IPS DF 4.7 (cell line): ENCODE results near the gene PAXX.
A peak's percentile ranks its signal among the peaks of the same experiment; 100 is the strongest.

Source experiments
- DNase-seq: peaks from one replicate; pipeline ENCODE4 v3.0.0-alpha.2; 2013; ENCODE audit warnings: low spot score; ENCODE audit errors: extremely low read depth

The PAXX gene, protein sequence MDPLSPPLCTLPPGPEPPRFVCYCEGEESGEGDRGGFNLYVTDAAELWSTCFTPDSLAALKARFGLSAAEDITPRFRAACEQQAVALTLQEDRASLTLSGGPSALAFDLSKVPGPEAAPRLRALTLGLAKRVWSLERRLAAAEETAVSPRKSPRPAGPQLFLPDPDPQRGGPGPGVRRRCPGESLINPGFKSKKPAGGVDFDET

DNA sequence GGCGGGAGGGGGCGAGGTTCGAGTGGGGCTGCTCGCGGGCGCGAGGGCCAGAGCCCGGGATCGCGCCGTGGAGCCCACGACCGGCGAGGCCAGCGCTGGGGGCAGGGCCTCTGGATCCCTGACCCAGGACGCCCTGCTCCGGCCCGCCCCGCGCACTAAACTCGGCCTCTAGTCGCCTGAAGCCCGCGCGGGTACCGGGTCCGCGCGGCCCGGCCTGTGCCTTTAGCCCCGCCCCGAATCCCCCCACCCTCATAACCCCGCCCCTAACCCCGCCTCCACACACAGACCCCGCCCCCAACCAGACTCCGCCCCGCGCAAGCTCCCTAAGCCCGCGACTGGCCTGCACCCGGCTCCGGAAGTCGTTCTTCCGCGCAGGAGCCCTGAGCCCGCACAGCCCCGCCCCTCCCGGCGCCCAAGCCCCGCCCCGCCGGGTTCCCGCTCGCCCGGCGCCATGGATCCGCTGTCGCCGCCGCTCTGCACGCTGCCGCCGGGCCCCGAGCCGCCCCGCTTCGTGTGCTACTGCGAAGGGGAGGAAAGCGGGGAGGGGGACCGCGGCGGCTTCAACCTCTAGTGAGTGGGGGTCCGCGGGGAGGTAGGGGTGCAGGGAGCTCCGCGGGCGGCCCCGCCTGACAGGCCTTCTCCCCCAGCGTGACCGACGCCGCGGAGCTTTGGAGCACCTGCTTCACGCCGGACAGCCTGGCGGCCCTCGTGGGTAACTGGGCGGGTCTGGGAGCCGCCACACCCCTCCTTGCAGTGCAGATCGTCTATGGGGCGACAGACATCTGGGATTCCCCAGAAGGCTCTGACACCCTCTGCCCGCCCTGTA, at the start of gene PAXX:
Gene PAXX (plus strand): TSS at position 430 of the 826 bp plus-strand sequence. CDS start 22 bp downstream, at position 452.
- no peak for DNase-seq

DNA sequence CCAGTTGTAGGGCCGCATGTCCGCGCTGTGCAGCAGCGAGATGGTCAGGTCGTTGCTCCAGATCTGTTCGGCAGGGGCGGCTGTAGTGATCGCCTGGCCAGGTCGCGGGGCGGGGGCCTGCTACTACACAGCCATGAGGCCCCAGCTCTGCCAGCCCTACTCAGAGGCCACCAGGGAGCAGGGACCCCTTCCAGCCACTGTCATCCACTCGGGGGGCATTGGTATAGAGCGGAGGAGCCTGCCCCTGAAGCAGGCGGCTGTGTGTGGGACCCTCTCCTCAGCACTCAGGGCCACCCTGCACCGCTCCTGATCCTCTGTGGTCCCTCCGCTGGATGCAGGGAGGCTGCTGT, 49.4 kb upstream of the PAXX start:
- DNase-seq: no peak

DNA sequence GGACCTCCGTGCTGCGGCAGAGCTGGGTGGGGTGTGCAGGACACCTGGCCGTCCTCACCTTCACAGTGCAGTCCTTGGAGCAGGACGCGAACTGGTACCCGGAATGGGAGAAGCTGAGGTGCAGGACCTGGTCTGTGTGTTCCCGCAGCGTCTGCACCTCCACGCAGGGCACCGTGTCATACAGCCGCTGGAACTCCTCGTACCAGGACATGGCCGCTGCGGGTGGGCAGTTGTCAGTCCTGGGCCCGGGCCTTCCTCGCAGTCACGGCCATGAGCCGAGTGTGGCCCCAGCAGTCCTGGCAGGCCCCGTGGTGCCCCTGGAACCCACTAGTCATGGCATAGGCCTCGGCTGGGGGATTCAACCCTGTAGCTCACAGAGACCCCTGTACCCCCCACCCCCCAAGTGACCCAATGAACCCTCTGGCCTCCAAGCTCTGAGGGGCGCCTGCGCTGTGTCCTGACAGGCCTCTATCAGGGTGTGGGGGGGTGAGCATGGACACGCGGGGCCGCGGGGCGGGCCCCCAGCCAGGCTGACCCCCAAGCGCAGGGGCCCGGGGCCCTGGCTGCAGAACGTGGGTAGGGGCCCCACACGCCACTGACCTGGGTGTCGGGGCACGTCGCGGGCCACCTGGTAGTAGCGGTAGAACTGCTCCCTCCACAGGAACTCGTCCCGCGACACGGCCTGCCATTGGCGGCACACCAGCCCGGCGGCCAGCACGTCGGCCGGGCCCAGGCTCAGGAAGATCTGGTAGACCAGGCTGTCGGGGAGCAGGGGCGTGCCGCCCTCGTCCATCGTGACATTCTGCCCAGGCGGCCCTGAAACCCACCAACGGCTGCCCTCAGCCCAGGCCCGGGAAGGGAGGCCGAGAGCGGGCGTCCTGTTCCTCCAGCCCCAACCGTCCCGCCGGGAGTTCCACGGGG, 48.7 kb upstream of the PAXX start:
- no peak for DNase-seq

DNA sequence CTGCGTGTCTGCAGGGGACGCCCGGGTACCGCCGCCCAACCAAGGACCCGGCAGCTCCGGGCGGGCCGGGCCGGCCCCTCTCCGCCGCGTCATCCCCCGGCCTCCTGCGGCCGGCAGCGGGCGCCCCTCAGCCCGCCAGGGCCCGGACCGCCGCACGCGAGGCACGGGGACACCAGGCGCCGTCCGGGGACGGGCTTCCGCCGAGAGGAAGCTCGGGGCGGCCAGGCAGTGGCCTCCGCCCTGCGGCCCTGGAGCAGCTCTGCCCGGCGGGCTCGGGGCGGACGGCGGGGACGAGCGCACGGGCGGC, 48.1 kb upstream of the PAXX start:
- DNase-seq: no peak

DNA sequence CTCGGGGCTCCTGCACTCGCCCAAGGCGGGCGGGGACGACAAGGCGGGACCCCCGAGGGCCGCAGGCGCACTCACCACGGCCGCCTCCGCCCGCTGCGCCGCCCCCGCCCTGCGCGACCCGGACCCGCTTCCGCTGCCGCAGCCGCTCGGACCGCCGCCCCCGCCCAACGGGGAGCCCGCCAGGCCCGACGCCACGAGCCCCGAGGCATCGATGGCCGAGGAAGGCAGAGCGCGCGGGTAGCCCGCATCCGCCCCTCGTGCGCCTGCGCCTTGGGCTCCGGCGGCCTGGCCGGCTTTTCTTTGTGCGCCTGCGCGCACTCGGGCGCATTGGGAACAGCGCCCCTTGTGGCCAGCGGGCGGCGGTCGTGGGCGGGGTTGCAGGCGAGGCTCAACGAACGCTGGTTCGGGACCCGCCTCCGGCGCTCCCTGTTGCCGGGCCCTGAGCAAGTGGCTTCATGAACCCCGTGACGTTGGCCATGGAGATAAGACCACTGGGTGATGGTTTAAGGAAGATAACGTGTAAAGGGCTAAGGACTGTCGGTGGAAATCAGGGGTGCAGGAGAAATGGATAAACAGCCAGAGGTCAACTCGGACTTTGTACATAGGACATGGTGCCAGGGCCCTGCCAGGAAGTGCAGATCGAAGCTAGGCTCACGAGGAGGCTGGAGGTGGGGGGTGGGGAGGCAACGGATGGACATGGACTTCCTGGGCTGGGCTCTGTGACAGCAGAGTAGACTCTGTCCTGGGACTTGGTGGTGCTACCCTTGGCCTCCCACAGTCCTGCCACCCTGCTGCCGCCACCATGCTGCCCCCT, 47.5 kb upstream of the PAXX start, which contains the start of the genes C8G and FBXW5:
Gene C8G (plus strand): TSS at position 725 of the 814 bp plus-strand sequence. CDS start 78 bp downstream, at position 803.
Gene FBXW5 (minus strand): TSS at position 220 of the 814 bp plus-strand sequence. CDS start 655 bp downstream, outside the sequence.
- DNase-seq: peak; percentile 49

DNA sequence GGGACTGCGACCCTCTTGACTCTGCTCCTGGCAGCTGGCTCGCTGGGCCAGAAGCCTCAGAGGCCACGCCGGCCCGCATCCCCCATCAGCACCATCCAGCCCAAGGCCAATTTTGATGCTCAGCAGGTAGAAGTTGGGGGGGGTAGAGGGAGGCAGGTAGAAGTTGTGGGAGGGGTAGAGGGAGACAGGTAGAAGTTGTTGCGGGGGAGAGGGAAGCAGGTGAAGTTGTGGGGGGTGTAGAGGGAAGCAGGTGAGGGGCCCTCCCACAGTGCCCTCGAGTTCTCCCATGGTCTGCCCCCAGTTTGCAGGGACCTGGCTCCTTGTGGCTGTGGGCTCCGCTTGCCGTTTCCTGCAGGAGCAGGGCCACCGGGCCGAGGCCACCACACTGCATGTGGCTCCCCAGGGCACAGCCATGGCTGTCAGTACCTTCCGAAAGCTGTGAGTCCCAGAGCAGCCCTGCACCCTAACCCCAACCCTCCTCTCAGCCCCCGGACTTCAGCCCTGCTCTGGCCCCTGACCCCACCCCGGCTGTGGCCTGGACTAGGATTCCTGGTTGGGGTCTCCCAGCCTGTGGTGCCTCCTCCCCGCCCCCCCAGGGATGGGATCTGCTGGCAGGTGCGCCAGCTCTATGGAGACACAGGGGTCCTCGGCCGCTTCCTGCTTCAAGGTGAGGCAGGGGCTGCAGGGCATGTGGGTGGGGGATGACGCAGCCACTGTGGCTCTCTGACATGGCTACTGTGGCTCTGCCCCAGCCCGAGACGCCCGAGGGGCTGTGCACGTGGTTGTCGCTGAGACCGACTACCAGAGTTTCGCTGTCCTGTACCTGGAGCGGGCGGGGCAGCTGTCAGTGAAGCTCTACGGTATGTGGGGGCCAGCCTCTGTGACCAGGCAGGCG, 46.6 kb upstream of the PAXX start:
- DNase-seq: no peak

DNA sequence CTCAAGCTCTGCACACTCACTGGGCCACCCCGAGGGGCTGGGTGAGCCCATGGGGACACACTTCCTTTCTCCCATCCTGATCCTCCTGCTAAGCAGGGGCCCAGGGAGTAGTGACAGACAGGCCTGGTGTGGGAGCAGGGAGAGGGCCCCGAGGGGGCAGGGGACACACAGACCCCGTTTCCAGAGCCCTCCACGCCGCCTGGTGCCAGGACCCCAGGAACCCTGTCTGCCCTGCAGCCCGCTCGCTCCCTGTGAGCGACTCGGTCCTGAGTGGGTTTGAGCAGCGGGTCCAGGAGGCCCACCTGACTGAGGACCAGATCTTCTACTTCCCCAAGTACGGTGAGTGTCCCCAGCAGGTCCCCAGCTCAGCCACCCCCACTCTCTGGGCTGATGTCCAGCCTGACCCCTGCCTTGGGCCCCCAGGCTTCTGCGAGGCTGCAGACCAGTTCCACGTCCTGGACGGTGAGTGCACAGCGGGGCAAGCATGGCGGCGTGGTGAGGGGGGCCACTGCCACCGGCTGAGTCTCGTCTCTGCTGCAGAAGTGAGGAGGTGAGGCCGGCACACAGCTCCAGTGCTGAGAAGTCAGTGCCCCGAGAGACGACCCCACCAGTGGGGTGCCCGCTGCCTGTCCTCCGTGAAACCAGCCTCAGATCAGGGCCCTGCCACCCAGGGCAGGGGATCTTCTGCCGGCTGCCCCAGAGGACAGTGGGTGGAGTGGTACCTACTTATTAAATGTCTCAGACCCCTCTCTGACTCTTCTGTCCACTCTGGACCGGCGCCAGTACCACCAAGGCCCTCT, 45.8 kb upstream of the PAXX start:
- DNase-seq: no peak

DNA sequence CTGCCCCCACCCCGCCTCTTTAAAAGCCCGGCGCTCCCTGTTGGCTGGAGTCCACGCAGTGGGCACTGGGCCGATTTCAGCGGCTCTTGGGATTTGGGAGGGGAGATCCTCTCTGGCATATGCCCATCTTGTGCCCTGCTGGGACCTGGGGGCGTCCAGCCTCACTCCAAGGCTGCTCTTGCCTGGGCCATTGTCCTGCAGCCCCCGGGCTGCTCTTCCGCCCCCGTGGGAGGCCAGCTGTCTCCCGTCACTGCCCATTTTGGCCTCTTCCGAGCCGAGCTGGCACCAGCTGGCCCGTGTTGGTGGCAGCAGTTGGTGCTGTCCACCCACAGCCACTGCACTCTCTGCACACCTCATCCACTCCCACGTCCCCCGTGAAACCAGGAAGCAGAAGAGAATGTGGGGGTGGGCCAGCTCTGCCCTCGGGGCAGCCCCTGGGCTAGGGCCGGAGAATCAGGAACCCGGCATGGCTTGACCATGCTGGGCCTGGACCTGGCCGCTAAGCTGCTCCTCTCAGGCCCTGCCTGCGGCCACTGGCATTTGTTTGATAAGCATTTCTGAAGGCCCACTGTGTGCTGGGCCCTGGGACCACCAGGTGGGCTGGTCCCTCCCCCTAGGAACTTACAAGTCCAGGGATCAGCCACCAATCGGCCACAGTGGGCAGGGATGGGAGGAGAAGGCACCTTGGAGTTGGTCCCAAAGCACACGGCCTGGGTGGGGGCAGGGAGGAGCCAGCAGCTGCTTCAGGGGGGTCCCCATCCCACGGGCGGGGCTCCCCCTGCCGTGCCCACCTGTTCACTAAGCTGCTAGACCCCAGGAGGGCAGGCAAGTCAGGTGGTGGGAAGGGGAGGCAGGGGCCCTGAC, 45.0 kb upstream of the PAXX start:
- DNase-seq: no peak

DNA sequence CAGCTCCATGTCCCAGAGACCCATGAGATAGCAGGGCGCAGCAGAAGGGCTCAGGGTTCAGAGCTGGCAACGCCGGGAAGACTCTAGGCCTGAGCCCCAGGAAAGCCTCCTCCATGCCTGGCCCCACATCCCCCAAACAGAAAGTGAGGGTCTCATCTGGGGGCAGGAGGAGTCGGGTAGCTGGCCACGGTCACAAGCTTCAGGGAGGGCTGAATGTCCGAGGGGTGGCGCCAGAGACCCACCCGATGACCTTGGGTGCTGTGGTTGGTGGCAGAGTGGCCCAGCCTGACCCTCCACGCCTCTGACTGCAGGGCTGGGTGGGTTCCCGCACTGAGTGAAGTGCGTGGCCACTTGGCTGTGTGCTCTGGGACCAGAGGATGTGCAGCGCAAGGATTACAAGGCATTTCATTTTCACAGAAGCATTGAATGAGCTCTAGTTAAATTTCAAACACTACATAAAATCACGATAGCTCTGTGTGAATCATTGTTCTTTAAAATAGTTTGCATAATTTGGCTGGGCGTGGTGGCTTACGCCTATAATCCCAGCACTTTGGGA, 44.2 kb upstream of the PAXX start:
- DNase-seq: no peak

DNA sequence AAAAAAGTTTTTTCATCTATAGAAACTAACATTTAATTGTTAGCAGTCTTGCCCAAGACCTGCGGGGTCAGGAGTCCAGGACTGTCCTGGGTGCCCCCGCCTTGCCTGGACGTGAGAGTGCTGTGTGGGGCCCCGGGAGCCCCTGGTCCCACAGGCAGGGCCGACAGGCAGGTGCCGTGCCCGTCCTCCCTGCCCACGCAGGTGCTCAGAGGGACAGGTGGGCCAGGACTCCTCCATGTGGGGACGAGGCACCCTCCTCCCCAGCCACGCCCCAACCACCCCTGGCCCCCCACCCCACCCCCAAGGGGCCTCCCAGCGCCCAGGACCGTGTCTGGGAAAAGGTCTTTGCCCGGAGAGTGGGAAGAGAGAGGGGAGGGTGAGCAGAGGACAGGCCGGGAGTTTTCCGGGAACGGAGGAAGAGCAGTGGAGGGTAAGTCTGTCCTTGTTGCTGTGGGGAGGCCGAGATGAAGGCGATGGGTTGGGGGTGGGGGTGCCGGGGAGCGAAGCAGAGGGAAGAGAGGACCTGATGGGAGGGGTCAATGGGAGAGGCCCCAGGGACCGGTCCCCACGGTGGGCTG, 42.9 kb upstream of the PAXX start:
- DNase-seq: no peak

DNA sequence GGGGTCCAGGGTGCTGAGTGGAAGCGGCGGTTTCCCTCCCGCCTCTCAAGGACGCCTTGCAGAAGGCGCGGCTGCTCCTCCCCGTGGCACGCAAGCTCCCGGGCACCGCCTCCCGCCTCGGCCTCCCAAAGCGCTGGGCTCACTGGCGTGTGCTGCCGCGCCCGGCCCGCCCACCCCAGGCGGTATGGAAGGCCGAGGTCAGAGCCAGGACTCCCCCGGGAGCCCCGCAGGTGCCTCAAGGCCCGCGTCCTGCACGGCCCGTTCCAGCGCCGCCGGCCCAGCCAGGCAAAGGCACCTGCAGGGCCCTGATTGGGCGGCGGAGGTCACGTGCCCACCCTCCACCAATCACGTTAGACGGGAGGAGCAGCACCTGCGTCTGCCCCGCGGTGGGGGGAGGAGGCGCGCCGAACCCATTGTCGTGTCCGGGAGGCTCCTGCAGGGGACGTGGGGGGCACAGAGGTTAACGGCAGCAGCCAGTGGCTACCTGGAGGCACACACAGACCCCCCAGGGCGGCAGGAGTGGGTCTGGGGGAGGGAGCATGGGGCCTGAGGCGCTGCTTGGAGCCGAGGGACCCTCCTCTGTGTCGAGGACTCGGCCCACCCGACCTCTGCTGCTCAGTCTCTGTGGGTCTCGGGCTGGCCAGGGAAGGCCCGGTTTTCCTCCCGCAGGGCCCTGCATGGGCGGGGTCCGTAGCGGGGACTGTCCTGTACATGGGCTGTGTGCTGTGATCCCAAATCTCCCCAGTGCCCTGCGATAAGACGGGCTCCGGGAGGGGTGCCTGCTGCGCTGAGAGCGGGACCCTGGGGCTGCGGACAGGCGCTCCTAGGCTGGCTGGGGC, 42.2 kb upstream of the PAXX start:
- DNase-seq: peak; percentile 56

DNA sequence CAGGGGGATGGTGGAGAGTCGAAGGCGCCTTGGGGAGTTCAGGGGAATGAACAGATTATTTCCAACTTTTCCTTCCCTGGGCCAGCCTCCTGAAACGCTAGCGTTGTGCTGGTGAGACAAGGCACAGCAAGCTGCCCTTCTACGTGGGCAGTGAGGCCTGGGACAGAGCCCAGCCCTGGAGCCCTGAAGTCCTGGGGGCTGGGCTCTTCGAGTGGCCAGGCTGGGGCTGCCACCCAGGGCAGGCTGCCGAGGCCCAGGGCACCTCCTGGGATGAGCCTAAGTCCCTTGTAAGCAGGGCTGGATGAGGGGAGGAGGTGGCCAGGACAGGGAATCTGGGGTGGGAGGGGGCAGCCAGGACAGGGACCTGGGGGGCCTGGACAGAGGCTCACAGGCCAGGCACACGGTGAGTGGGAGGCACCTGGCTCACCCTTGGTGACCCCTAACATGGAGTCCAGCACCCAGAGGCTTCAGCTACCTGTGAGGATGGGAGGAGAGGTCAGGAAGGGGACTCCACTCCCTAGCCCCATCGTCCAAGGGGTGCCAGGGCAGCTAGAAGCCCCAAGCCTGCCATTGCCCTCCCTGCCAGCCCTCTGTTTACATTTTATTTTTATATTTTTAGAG, 41.5 kb upstream of the PAXX start:
- no peak for DNase-seq

DNA sequence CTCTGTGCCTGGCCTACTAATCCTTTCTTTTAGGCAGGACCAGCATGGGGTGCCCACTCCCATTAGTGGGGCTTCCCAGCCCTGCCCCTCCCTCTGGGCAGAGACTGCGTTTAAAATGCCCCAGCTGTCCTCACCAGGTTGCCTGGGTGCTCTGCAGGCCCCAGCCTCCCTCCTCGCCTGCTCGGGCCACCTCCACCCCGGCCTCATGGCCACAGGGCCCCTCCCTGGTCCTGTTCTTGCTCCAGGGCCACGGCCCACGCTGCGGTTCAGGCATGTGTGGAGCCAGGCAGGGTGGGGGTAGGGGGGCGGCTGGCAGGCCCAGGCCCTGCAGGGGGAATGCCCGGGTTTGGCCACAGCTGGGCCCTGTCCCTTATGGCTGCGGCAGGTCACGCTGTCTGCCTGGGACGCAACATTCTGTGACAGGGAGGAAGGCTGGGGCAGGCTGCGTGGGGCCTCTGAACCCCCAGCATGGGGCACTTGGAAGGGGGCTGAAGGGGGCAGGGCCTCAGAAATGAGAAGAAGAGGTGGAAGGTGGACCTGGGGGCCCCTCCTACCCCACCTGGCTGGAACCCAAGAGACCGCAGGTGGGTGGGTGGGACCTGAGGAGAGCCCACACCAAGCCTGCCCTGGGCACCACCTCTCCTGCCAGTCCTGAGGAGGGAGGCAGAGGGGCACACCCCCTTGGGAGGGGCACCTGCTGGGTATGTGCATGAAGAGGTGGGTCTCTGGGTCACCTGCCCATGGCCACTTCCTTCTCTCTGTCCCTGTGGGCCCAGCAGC, 40.5 kb upstream of the PAXX start, which contains the start of gene LCN12:
Gene LCN12 (plus strand): TSS at position 733 of the 780 bp plus-strand sequence. CDS start 55 bp downstream, outside the sequence.
- DNase-seq: no peak

DNA sequence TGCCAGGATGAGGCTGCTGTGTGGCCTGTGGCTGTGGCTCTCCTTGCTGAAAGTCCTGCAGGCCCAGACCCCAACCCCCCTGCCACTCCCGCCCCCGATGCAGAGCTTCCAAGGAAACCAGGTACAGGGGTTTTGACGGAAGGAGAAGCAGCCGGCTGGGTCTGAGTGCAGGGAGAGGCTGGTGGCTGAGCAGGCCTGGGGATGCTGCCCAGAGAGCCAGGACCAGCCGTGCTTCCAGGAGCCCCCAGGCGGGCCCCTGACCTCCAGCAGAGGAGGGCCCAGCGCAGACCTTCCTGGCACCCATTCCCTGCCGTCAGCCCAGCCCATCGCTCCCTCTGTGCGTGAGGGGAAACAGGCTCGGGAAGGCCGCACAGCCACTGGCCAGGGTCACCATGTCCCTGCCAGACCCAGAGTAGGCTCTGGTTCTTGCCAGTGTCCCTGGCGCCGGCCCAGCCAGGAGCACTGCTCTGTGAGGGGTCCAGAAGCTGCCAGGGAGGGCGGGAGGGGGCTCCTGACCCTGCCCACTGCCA, 39.8 kb upstream of the PAXX start:
- no peak for DNase-seq
